ENCODE results near the gene RCAN1.
"Not testable (repeated sequence)": the region's sequence is repeated elsewhere in the genome, so short reads cannot be mapped to it uniquely, and the experiment has no call there.

The RCAN1 gene

DNA sequence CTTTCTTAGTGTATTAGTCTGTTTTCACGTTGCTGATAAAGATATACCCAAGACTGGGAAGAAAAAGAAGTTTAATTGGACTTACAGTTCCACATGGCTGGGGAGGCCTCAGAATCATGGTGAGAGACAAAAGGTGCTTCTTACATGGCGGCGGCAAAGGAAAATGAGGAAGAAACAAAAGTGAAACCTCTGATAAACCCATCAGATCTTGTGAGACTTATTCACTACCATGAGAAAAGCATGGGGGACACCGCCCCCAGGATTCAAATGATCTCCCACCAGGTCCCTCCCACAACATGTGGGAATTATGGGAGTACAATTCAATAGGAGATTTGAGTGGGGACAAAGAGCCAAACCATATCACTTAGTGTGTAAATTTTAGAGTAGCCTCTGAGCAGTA, 46.1 kb downstream of the RCAN1 start:
- DNase-seq (ENCODE audit: low spot score), result not testable (repeated sequence)

GRCh38 chr21:34567604-34568155, 47.2 kb downstream of the RCAN1 start:
- no peak for DNase-seq (ENCODE audit: low spot score)

DNA sequence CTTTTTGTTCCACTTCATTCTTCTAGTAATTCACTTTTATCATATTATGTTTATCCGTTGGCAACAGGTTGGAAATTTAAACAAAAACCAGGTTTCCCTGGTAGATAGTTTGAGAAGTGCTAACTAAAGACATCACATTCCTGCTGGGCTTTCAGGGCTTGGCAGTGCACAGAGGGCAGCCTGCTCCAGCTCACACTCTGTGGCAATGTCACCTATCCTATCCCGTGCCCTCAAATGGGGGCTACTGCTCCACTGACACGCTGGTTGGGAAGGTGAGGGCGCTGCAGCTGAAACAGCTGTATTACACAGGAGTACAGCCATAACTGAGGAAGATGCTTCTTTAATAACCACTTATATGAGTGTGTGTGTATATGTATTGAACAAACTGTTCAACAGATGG, 49.7 kb downstream of the RCAN1 start:
- no peak for DNase-seq (ENCODE audit: low spot score)

DNA sequence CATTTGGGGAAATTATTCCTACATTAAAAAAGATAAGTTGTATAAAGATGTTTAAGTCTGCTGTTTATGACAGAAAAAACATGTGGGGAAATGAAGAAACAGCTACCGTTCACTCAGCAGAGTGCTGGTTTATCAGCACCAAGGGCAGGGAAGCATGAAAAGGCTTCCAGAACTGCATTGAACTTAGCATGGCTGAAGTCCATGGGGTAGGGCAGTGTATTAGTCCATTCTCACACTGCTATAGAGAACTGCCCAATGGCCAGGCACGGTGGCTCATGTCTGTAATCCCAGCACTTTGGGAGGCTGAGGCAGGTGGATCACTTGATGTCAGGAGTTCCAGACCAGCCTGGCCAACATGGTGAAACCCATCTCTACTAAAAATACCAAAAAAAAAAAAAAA, 51.5 kb downstream of the RCAN1 start:
- DNase-seq (ENCODE audit: low spot score), result not testable (repeated sequence)

- no peak for DNase-seq (ENCODE audit: low spot score)
Measured at GRCh38 chr21:34561806-34562205, 53.1 kb downstream of the RCAN1 start.

DNA sequence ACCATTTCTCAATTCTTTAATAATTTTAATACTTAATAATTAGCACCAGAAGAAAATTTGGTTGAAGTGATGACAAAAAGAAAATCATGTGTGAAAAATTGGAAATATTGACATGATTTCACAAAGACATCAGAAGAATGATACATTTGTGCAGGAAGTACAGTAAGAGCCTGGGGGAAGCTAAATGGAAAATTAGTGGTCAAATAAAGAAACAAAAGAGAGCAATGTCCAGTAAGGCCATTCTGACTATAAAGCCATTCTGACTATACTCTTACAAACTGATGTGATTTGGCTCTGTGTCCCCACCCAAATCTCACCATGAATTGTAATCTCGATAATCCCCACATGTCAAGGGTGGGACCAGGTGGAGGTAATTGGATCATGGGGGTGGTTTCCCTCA, 54.3 kb downstream of the RCAN1 start:
- no peak for DNase-seq (ENCODE audit: low spot score)

- no peak for DNase-seq (ENCODE audit: low spot score)
Measured at GRCh38 chr21:34560021-34560420, 54.9 kb downstream of the RCAN1 start.

DNA sequence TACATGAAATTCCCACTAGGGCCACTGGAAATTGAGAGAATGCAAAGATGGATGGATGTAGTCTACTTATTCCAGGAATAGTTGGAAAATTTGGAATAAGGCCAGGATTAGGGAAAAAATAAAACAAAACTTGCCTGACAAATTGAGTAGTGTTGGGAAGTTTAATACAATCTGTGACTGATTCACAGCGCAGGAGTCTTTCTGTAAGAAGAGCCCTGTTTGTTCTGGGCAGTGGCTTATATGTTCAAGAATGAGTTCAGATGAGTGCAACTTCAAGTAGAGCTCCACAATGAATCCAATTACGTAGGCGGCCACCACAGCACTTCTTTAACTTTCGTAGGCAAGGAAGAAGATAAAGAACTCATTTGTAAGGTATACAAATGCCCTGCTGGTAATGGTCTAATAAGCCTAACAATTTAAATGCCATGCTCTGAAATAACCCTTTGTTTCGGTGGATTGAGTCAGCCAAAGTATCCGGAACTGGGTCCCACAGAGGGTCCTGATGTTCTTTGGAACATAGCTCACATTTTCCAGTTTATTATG, 55.8 kb downstream of the RCAN1 start:
- DNase-seq (ENCODE audit: low spot score), result peak; percentile 30

DNA sequence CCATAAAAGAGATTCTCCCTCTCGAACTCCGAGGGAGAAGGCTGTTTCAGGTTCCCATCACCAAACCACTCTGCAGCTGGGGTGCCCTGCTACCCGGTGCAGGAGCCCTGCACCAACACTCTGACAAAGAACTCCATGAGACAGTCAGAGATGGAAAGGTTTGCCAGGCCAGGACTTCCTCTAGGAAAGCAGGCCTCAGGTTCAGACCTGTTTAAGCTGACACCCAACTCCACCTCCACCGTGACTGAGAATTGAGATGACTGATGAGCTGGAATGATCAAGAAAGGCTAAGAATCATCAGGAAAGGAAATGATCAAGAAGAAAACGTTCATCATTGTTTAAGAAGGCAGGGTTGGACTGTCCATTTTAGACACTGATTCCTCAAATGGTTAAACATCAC, 56.7 kb downstream of the RCAN1 start:
- DNase-seq (ENCODE audit: low spot score), result no peak

- DNase-seq (ENCODE audit: low spot score), result no peak
Measured at GRCh38 chr21:34557261-34557660, 57.7 kb downstream of the RCAN1 start.

- DNase-seq (ENCODE audit: low spot score), result not testable (repeated sequence)
Measured at GRCh38 chr21:34554670-34555069, 60.2 kb downstream of the RCAN1 start.

DNA sequence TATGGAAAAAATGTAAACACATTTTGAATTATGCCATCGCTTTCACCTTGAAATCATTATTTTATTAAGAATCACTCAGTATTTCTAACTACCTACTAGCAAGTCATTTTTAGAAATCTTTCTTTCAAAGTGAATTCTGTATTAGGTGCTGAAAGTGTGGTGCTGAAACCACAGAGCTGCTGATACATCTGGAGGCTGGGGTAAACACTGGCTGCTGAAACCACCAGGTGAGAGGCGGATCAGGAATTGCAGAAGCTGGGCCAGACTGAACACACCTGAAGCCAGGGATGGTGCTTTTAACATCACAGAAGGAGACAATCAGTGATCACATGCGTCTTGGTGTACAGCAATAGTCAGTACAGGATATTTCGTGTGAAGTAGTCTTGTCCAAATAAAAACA, 60.7 kb downstream of the RCAN1 start:
- no peak for DNase-seq (ENCODE audit: low spot score)

- no peak for DNase-seq (ENCODE audit: low spot score)
Measured at GRCh38 chr21:34553151-34553952, 61.6 kb downstream of the RCAN1 start.

DNA sequence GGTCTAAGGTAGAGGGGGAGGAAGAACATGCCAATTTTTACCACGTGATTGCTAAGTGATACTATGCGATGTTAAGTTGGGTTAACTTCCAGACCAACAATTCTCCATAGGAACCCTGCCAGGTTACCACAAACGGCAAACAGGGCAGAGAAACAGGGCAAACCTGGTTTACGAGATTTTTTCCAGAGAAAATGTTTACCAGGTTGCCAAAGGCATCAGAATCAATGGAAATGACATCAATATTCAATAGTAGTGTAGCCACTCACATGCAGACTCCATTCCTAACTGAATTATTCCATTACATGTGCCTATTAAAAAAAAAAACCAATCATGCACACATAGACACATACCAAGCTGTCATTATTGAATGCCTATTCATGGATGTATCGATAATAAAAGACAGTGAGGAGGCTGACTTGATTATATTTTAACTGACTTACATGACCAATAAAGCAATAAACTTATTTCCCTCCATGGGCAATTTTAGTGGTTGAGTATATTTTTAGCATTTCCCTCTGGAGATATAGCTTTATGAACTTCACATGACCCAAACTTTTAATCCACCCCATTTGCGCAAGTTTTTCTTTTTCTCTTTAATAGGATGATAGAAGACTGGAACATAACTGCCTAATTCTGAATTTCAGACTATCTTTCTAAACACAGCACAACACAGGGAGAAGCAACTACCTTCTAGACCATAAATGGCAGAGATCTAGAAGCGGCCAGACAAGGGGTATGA, 62.4 kb downstream of the RCAN1 start:
- no peak for DNase-seq (ENCODE audit: low spot score)

GRCh38 chr21:34550182-34550799, 64.6 kb downstream of the RCAN1 start:
- DNase-seq (ENCODE audit: low spot score), result no peak

DNA sequence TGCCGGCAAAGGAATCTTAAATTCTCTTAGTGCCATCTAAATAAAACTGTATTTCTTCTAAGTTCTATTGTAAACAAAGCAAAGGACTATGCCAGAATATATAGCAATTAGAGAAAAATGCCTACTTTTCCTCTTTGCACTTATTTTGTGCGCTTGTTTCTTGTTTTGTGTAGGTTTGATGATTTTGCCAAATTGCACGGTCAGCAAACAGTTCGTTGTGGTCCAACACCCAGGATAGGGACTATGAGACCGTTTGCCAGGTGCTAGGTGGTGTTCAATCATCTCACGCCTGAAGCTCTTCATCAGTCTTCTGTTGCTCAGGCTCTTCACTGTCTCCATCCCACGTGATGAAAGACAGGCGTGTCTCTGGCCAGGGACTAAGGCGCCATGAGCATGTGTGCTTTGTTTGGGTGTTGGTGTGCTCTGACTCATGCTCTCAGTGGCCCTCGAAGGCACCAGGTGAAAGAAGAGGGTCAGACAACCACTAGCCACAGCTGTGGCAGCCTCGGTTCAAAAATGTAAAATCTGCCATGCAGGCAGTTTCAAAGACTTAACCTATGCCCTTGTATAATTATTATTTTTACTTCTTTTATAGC, 66.0 kb downstream of the RCAN1 start:
- DNase-seq (ENCODE audit: low spot score), result no peak

- peak; percentile 43 for DNase-seq (ENCODE audit: low spot score)
Measured at GRCh38 chr21:34546542-34546941, 68.4 kb downstream of the RCAN1 start.

DNA sequence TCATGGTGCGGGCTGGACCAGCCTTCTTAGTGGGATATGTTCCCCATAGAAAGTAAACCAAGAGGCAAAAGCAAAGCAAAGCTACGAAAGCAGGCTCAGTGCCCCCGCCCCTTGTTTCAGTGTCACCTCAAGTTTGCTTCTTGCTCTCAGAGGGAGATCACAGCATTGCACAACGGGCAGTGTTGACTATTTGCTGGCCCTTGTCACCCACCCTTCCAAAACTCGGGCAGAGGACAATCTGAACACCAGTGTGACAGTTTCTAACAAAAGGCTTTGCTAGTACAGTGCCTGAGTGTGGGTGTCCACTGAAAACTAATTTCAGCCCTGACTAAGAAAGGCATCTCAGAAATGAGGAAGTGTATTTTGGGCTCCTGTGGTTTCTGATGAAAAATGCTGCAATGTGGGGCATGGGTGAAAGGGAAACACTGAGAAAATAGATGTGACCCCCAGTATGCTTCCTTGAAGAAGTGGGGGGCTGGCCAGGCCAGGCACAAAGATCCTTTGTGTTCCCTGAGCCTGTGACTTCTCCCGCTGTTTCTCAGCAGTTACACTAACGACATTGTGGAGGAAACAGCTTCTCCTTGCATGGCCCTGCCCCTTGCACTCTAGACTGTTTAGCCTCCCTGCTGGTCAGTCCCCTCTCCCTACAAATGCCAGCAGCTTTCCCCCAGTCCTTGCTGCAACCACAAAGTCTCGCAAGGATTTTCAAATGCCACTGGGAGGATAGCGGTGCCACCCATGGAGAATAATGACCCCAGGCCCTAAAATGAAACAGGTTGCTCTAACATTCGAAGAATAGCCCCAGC, 69.6 kb downstream of the RCAN1 start:
- DNase-seq (ENCODE audit: low spot score), result peak; percentile 92

DNA sequence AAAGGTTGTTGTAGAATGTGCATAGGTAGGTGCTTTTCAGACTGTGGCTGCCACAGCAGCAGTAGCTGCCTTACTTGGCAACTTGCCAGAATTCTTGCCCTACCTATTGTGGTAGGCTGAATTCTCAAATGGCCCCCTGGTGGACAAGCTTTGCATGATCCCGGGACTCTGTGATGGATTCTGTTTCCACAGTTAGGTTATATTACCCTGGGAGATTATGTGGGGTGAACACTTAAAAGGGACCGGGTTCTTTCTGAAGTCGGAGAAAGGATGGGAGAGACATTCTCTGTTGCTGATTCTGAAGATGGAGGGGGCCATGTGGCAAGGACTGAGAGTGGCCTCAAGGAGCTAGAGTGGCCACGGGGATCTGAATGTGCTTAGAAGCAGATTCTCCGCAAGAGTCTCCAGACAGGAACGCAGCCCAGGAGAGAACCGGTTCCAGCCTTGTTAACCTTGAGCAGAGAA, 70.8 kb downstream of the RCAN1 start:
- DNase-seq (ENCODE audit: low spot score), result peak; percentile 34

DNA sequence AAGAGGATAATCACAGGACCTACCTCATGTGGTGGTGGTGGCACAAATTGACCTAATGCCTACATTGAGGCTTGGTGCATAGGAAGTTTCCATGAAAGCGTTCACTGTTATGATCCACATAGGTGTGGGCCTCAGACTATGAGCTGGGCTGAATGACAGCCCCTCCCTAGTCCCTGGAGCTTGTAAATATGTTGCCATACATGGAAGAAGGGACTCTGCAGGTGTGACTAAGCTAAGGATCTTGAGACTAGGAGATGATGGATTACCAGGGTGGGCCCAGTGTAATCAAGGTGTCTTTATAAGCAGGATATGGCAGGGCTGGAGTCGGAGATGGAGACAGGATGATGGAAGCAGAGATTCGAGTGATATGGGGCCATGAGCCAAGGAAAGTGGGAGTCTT, 71.9 kb downstream of the RCAN1 start:
- DNase-seq (ENCODE audit: low spot score), result no peak

GRCh38 chr21:34540206-34540605, 74.7 kb downstream of the RCAN1 start:
- DNase-seq (ENCODE audit: low spot score), result no peak

Measured in pons (tissue), 1 donor.